Sigmoid colon (tissue), 7 donors: ENCODE data around the gene SPEF1. TPM values are rescaled to one million over a fixed set of nuclear protein-coding genes. Genes with fewer than 3 reads are reported as not detected.
A peak's percentile ranks its signal among the peaks of the same experiment; 100 is the strongest.

ENCODE experiments used
- DNase-seq: peaks from one replicate; pipeline ENCODE4 v3.0.0-alpha.2; 2019
- H3K27ac ChIP-seq, 4 donors: fragments of 200-600 bp; sonication (generic); one replicate each; pipeline ENCODE4 v1.5.1; 2016 to 2019; ENCODE audit warnings: mild to moderate bottlenecking in 1 of 4
- H3K27me3 ChIP-seq, 3 donors: fragments of 200-600 bp; sonication (generic); one replicate each; pipeline ENCODE4 v1.5.1; 2019; ENCODE audit warnings: mild to moderate bottlenecking in 1 of 3
- H3K36me3 ChIP-seq, 4 donors: fragments of 200-600 bp; sonication (generic); one replicate each; pipeline ENCODE4 v1.5.1; 2016 to 2019
- H3K4me1 ChIP-seq, 4 donors: fragments of 200-600 bp; sonication (generic); one replicate each; pipeline ENCODE4 v1.5.1; 2017 to 2019
- H3K4me3 ChIP-seq, 4 donors: fragments of 200-600 bp; sonication (generic); one replicate each; pipeline ENCODE4 v1.5.1; 2017 to 2019; ENCODE audit warnings: mild to moderate bottlenecking in 2 of 4, moderate library complexity in 1 of 4
- H3K9me3 ChIP-seq, 4 donors: fragments of 200-600 bp in 3 of 4; sonication (generic) in 3 of 4; one replicate each; pipeline versions ENCODE4 v1.5.1 to v1.6.1; 2013 to 2019
- EP300 ChIP-seq, 4 donors: sonication (generic); formaldehyde crosslinking; IDR thresholded peaks; one replicate each; pipeline ENCODE4 v1.6.1; 2017; ENCODE audit warnings: antibody characterized with exemption in 4 of 4
- POLR2A ChIP-seq, 2 donors: fragments of 450-650 bp; IDR thresholded peaks; one replicate each; pipeline ENCODE4 v1.6.1; 2016; ENCODE audit warnings: antibody characterized with exemption in 2 of 2, mild to moderate bottlenecking in 2 of 2, moderate library complexity in 2 of 2
- POLR2AphosphoS5 ChIP-seq, 4 donors: sonication (generic); formaldehyde crosslinking; IDR thresholded peaks; one replicate each; pipeline ENCODE4 v1.6.1; 2017; ENCODE audit warnings: antibody characterized with exemption in 4 of 4
- WGBS, 2 donors: extraction: QIAGEN DNeasy Blood & Tissue Kit; methylation state at CpG; one replicate each; pipeline ENCODE4 v1.1.7; 2013; 5-methylcytosine and 5-hydroxymethylcytosine counted together
- intact Hi-C: fragments of 100-400 bp; cut with DNase I; formaldehyde crosslinking; loops from one replicate; pipeline ENCODE4 v1.15.1; 2023
- polyA plus RNA-seq, 3 donors: library from polyadenylated mRNA; stranded (reverse); fragments of 200-250 nt; gene quantifications; one replicate each; pipeline ENCODE4 v1.2.3, GENCODE V29; 2013
- total RNA-seq, 4 donors: library from RNA; depleted of rRNA; stranded (reverse); fragments of >200 nt; gene quantifications; one replicate each; pipeline ENCODE4 v1.1.0, GENCODE V29; 2016
- TF ChIP-seq, protein P1 (sequence below), 4 experiments: fragments of 450-650 bp in 3 of 4; fragments of 200-600 bp in 1 of 4; IDR thresholded peaks; one replicate each; pipeline ENCODE4 v1.5.1; 2016 to 2019; ENCODE audit warnings: antibody characterized with exemption in 4 of 4, mild to moderate bottlenecking in 3 of 4, moderate library complexity in 2 of 4
- donor health status: healthy with polysubstance abuse.
- donor health status: Bipolar disorder and iron deficiency.
- donor health status: healthy.

Gene SPEF1
- total and polyA plus RNA-seq, 7 donors: 0.12 to 0.81 TPM; not detected in 5

DNA sequence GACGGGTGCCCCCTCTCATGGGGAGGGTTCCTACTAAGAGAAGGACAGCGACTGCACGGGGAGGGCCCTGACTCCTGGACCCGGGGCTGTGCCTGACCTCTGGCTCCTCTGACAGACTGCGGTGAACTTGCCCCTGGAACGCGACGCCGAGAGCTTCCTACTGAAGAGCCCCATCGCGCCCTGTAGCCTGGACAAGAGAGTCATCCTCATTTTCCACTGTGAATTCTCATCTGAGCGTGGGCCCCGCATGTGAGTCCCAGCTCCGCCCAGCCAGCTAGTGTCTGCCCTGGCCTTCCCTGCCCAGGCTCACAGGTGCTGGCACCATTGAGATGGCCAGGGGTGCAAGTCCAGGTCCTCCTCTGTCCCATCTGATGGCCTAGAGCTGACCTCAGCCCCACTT is 22.0 kb upstream of the SPEF1 start:
- no peaks in the 10 kb centered on the region for H3K9me3 ChIP-seq
- 94 to 96% methylated on average over 14 of the region's 14 CpGs for WGBS, 2 donors
- H3K4me1 ChIP-seq: peaks cover 0 to 59% (median 52%) of the 10 kb centered on the region in 4 donors
- no peak for DNase-seq
- H3K27ac ChIP-seq: no peak overlapping the region
- no peak for TF ChIP-seq POLR2AphosphoS5 (IDR thresholded peaks at IDR 0.05)
- TF ChIP-seq EP300 (IDR thresholded peaks at IDR 0.05): no peak
- TF ChIP-seq, protein P1, sequence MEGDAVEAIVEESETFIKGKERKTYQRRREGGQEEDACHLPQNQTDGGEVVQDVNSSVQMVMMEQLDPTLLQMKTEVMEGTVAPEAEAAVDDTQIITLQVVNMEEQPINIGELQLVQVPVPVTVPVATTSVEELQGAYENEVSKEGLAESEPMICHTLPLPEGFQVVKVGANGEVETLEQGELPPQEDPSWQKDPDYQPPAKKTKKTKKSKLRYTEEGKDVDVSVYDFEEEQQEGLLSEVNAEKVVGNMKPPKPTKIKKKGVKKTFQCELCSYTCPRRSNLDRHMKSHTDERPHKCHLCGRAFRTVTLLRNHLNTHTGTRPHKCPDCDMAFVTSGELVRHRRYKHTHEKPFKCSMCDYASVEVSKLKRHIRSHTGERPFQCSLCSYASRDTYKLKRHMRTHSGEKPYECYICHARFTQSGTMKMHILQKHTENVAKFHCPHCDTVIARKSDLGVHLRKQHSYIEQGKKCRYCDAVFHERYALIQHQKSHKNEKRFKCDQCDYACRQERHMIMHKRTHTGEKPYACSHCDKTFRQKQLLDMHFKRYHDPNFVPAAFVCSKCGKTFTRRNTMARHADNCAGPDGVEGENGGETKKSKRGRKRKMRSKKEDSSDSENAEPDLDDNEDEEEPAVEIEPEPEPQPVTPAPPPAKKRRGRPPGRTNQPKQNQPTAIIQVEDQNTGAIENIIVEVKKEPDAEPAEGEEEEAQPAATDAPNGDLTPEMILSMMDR (IDR thresholded peaks at IDR 0.05): no peak
- no peak for TF ChIP-seq POLR2A (IDR thresholded peaks at IDR 0.05)
- H3K27me3 ChIP-seq: no peaks in the 10 kb centered on the region
- peaks cover 11 to 70% (median 47%) of the 10 kb centered on the region in 4 donors for H3K36me3 ChIP-seq
- intact Hi-C loops: no loop called here
- H3K4me3 ChIP-seq: no peak overlapping the region

DNA sequence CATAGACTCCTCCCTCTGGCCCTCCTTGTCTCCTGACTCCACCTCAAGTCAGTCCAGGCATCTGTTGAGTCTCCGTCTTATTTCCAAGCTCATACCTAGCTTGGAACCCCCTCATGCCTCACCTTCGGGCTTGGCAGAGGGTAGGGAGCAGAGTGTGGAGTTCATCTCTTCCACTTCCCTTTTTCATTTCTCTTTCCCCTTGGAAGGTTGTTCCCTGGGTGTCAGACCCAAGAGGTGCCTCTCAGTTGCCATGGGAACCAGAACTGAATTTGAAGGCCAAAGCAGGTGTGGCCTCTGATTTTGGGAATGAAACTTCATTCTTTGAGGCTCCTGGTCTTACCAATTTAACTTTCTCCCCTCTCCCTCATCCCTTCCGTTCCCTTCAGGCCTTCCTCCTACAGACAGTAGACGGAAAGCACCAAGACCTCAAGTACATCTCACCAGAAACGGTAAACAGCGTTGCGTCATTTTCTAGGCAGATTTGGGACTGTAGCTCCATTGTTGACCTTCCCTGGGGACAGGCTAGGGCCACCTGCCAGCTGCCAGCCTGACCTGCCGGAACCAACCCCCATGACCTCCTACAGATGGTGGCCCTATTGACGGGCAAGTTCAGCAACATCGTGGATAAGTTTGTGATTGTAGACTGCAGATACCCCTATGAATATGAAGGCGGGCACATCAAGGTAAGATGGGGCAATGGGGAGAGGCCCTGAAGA is 21.4 kb upstream of the SPEF1 start:
- no peaks in the 10 kb centered on the region for H3K27me3 ChIP-seq
- intact Hi-C loops: no loop called here
- WGBS, 2 donors: 82 to 93% methylated on average over 11 of the region's 11 CpGs
- H3K9me3 ChIP-seq: no peaks in the 10 kb centered on the region
- H3K4me1 ChIP-seq: peaks cover 0 to 56% (median 51%) of the 10 kb centered on the region in 4 donors
- DNase-seq: no peak
- H3K4me3 ChIP-seq: no peak overlapping the region
- TF ChIP-seq POLR2A (IDR thresholded peaks at IDR 0.05): no peak
- TF ChIP-seq POLR2AphosphoS5 (IDR thresholded peaks at IDR 0.05): no peak
- TF ChIP-seq, protein P1 (IDR thresholded peaks at IDR 0.05): no peak
- no peak for TF ChIP-seq EP300 (IDR thresholded peaks at IDR 0.05)
- H3K36me3 ChIP-seq: peaks cover 11 to 70% (median 47%) of the 10 kb centered on the region in 4 donors
- peak overlapping the region in 2 of 4 donors; percentile 2 to 8 for H3K27ac ChIP-seq

DNA sequence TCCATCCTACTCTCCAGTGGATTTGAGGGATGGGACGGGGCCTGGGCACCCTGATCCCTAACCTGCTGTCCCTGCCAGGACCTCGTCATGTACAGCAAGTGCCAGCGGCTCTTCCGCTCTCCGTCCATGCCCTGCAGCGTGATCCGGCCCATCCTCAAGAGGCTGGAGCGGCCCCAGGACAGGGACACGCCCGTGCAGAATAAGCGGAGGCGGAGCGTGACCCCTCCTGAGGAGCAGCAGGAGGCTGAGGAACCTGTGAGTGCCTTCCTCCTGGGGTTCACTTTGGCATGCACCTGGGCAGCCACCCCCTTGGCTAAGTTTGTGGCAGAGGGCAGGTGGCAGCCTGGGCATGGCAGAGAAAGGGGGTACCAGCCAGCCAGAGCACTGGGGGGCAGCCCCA is 20.6 kb upstream of the SPEF1 start:
- no peak for TF ChIP-seq POLR2A (IDR thresholded peaks at IDR 0.05)
- TF ChIP-seq EP300 (IDR thresholded peaks at IDR 0.05): no peak
- no peak for TF ChIP-seq POLR2AphosphoS5 (IDR thresholded peaks at IDR 0.05)
- TF ChIP-seq, protein P1 (IDR thresholded peaks at IDR 0.05): no peak
- peaks cover 11 to 70% (median 47%) of the 10 kb centered on the region in 4 donors for H3K36me3 ChIP-seq
- no peaks in the 10 kb centered on the region for H3K27me3 ChIP-seq
- H3K9me3 ChIP-seq: no peaks in the 10 kb centered on the region
- 96 to 97% methylated on average over 13 of the region's 13 CpGs for WGBS, 2 donors
- intact Hi-C loops: no loop called here
- no peak overlapping the region for H3K4me3 ChIP-seq
- H3K4me1 ChIP-seq: peaks cover 0 to 56% (median 51%) of the 10 kb centered on the region in 4 donors
- DNase-seq: no peak
- H3K27ac ChIP-seq: peak overlapping the region in 1 of 4 donors; percentile 2

DNA sequence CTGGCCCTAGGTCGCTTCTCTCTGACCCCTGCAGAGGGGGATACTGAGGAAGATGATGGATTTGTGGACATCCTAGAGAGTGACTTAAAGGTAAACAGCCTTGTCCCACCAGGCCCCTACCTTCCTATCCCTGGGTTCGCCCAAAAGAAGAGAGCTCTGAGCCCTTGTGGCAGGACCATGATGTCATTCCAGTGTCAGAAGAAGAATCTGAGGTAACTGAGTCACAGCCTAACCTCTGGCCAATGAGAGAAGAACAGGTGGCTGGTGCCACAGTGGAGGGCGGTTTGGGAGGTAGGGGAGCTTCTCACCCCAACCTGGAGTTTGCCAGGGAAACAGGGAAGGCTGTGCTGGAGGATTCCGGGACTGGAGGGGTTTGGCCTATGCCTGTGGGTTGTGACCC is 20.1 kb upstream of the SPEF1 start:
- WGBS, 2 donors: 95 to 98% methylated on average over 4 of the region's 4 CpGs
- Histone ChIP-seq H3K27me3 (no peaks in the 10 kb centered on the region), H3K36me3 (peaks cover 11 to 70% (median 47%) of the 10 kb centered on the region in 4 donors), H3K4me1 (peaks cover 0 to 56% (median 50%) of the 10 kb centered on the region in 4 donors), H3K9me3 (no peaks in the 10 kb centered on the region), H3K27ac (peak overlapping the region in 1 of 4 donors; percentile 2), H3K4me3 (no peak overlapping the region)
- intact Hi-C loops: no loop called here
- TF ChIP-seq EP300 (IDR thresholded peaks at IDR 0.05): no peak
- no peak for DNase-seq

DNA sequence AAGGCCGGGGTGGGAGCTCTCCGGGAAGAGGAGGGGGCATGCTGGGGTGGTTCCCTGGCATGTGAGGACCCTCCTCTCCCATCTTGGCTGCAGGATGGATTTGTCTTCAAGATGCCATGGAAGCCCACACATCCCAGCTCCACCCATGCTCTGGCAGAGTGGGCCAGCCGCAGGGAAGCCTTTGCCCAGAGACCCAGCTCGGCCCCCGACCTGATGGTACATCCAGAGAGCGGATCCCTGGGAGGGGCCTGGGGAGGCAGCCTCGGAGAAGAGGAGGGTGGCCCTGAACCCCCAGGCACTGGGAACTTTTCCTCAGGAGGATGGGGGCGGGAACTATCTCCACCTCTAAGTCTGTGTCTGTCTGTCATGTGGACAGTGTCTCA is 19.6 kb upstream of the SPEF1 start:
- H3K27me3 ChIP-seq: no peaks in the 10 kb centered on the region
- DNase-seq: no peak
- no peak overlapping the region for H3K4me3 ChIP-seq
- WGBS, 2 donors: 95 to 96% methylated on average over 8 of the region's 8 CpGs
- no peaks in the 10 kb centered on the region for H3K9me3 ChIP-seq
- intact Hi-C loops: no loop called here
- H3K27ac ChIP-seq: peak overlapping the region in 1 of 4 donors; percentile 53
- TF ChIP-seq, protein P1 (IDR thresholded peaks at IDR 0.05): no peak
- TF ChIP-seq POLR2AphosphoS5 (IDR thresholded peaks at IDR 0.05): no peak
- no peak for TF ChIP-seq POLR2A (IDR thresholded peaks at IDR 0.05)
- TF ChIP-seq EP300 (IDR thresholded peaks at IDR 0.05): no peak
- H3K4me1 ChIP-seq: peaks cover 0 to 53% (median 46%) of the 10 kb centered on the region in 4 donors
- peaks cover 11 to 70% (median 47%) of the 10 kb centered on the region in 4 donors for H3K36me3 ChIP-seq
